HUES6 (cell line): ENCODE results near the gene FBXO47.

Source experiments
- H3K27ac ChIP-seq: 2 replicates; pipeline ENCODE4 v1.7.0; 2013; ENCODE audit warnings: low read depth, mild to moderate bottlenecking, low read length, inconsistent platforms
- H3K27me3 ChIP-seq: 2 replicates; pipeline ENCODE4 v1.6.1; 2013; ENCODE audit warnings: low read length; ENCODE audit not compliant: control insufficient read depth, insufficient read depth
- H3K36me3 ChIP-seq: 2 replicates; pipeline ENCODE4 v1.6.1; 2013; ENCODE audit warnings: low read length; ENCODE audit not compliant: control insufficient read depth, insufficient read depth
- H3K4me1 ChIP-seq: 2 replicates; pipeline ENCODE4 v1.6.1; 2013; ENCODE audit warnings: low read length; ENCODE audit not compliant: control insufficient read depth, insufficient read depth
- H3K4me3 ChIP-seq: 2 replicates; pipeline ENCODE4 v1.5.1; 2013; ENCODE audit warnings: low read depth, low read length
- H3K9ac ChIP-seq: one replicate; pipeline ENCODE4 v1.6.1; 2013; ENCODE audit warnings: mild to moderate bottlenecking, low read length
- H3K9me3 ChIP-seq: 2 replicates; pipeline ENCODE4 v1.6.1; 2013; ENCODE audit warnings: low read depth, low read length; ENCODE audit not compliant: control insufficient read depth, insufficient read depth

Gene FBXO47

DNA sequence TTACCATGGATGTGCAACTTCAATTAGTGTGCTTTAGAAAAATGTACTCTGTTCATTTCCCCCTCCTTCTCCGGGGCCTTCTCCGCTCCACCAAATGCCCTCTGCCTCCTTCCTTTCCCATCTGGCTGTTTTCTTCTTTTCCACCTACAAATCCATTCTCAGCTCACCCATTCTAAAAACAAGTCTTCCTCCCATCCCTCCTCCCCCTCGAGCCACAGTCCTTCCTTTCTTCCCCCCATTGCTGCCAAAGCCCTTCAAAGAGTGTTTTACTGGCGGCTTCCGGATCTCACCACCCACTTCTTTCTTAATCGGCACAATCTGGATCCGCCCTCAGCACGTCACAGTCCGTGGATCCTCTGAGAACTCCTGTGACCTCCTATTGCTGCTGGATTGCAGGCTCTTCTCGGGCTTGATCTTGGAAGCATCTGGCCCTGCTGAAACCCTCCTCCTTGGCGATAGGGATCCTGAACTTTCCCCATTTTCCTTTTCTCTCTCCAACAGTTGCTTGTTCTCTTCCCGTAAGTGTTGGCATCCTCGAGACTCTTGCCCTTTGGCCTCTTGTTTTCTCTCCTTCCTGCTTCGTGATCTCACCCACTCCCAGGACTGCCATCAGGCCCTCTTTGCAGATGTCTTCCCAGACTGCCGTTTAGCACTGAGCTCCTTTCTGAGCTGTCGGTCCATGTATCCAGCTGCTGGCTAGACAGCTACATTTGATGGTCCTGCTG, 36.0 kb upstream of the FBXO47 start:
- H3K27ac ChIP-seq = no peak overlapping the region
- no peak overlapping the region for H3K9ac ChIP-seq
- H3K9me3 ChIP-seq = 0 out of 2 replicates have a peak, but pooled peaks cover under 1% of the 10 kb centered on the region
- H3K4me3 ChIP-seq = no peak overlapping the region
- H3K27me3 ChIP-seq = no peaks in the 10 kb centered on the region
- no peaks in the 10 kb centered on the region for H3K36me3 ChIP-seq
- peaks cover 7% of the 10 kb centered on the region for H3K4me1 ChIP-seq

DNA sequence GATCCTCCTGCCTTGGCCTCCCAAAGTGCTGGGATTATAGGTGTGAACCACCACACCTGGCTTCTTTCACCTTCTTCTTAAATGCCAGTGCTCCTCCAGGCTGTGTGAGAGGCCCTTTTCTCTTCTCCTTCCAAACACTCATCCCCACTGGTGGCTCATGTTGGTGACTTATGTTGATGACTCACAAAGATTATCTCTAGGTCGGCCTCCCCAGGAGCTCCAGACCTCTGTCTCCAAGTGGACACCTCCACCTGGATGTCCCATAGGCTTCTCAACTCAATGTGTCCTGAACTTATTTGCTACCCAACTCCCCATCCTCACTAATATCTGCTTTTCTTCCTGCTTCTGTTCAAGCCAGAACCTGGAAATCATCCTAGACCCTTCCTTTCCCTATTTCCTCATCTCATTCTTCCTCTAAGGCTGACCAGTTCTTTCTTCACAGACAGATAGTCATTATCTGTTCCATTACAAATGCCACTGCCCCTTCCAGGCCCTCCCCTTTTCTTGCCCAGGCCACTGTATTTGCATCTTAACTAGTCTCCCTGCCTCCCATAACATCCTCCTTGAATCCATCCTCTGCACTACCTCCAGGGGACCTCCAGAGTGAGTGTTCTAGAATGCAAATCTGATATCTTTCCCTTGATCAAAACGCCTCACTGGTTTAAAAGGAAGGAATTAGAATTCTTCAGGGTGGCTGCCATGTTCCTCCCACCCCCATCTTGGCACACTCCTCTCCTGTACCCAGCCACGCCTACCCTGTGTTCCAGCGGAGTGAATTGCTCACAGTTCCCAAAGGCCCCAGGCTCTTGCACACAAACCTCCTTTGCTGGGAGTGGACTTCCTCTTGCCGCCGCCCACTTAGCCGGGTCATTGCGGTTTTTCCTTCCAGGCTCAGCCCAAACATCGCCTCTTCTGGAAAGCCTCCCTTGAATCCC, 34.8 kb upstream of the FBXO47 start:
- Histone ChIP-seq H3K27ac (no peak overlapping the region), H3K27me3 (no peaks in the 10 kb centered on the region), H3K9me3 (peaks cover 9% of the 10 kb centered on the region), H3K4me1 (peaks cover 7% of the 10 kb centered on the region), H3K36me3 (no peaks in the 10 kb centered on the region), H3K9ac (no peak overlapping the region), H3K4me3 (no peak overlapping the region)

DNA sequence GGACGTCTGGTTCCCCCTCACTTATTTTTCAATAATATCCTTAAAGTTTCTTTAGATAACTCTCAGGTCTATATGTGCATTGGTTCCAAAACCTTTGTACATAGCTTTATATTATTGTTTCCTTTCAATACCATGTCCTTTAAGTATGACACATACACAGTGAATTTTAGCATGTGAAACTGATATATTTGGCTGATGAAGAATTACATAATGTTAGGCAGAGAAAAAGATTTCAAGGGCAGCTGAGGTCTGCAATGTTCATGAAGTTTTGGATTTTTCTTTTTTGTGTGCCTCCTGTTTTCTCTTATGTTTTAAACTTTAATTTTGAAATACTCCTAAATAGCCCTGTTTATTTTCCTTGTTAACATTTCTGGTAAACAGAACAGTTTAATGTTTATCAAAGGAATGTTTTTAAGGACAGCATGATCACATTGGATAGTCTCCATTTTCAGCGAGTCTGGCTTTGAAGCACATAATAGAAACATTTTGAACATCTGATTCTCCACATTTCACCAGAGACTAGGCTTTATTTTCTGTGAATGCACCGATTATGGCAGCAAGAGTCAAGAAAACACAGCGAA, 32.9 kb upstream of the FBXO47 start:
- H3K4me3 ChIP-seq = no peak overlapping the region
- peaks cover 7% of the 10 kb centered on the region for H3K4me1 ChIP-seq
- no peaks in the 10 kb centered on the region for H3K36me3 ChIP-seq
- H3K9me3 ChIP-seq = peaks cover 18% of the 10 kb centered on the region
- no peak overlapping the region for H3K9ac ChIP-seq
- H3K27me3 ChIP-seq = no peaks in the 10 kb centered on the region
- H3K27ac ChIP-seq = no peak overlapping the region

DNA sequence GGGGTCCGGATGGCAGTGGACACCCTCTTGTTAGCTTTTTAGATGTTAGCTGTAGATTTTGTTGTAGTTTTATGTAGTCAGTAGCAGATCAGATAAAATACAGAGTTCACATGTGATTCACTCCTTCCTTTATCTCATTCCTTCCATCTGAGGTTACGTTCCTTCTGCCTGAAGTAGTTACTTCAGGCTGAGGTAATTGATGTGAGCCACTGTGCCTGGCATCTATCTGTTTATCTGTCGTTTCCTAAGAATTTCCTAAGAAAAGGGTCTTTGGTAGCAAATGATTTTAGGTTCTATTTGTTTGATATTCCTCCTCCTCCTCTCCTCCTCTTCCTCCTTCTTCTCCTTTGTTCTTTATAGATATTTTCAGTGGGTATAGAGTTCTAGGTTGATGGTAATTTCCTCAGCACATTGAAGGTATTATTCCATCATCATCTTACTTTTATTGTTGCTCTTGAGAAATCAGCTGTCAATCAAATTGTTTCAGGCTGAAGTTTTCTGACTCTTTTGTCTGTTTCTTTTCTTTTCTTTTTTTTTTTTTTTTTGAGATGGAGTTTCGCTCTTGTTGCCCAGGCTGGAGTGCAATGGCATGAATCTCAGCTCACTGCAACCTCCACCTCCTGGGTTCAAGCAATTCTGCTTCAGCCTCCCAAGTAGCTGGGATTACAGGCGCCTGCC, 29.6 kb upstream of the FBXO47 start:
- H3K4me1 ChIP-seq = no peaks in the 10 kb centered on the region
- H3K27ac ChIP-seq = no peak overlapping the region
- no peak overlapping the region for H3K4me3 ChIP-seq
- no peaks in the 10 kb centered on the region for H3K27me3 ChIP-seq
- H3K36me3 ChIP-seq = no peaks in the 10 kb centered on the region
- H3K9me3 ChIP-seq = peaks cover 18% of the 10 kb centered on the region
- no peak overlapping the region for H3K9ac ChIP-seq

DNA sequence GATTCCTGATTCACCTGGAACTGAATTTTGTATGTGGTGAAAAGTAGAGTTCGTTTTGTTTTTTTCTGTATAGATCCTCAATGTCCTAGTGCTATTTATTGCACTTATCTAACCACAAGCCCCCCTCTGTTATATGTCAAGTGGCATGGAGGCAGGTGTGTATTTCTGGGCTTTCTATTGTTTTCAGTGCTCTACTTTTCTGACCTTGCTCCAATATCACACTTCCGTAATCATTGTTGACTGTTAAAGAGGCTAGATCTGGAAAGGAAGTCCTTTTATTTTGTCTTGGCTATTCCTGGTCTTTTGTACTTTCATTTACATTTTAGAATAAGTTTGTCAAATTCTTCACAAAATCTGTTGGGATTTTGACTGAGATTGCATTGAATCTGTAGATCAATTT, 26.8 kb upstream of the FBXO47 start:
- no peak overlapping the region for H3K9ac ChIP-seq
- H3K4me3 ChIP-seq = no peak overlapping the region
- peaks cover 18% of the 10 kb centered on the region for H3K9me3 ChIP-seq
- no peaks in the 10 kb centered on the region for H3K4me1 ChIP-seq
- H3K27ac ChIP-seq = no peak overlapping the region
- H3K36me3 ChIP-seq = no peaks in the 10 kb centered on the region
- no peaks in the 10 kb centered on the region for H3K27me3 ChIP-seq

DNA sequence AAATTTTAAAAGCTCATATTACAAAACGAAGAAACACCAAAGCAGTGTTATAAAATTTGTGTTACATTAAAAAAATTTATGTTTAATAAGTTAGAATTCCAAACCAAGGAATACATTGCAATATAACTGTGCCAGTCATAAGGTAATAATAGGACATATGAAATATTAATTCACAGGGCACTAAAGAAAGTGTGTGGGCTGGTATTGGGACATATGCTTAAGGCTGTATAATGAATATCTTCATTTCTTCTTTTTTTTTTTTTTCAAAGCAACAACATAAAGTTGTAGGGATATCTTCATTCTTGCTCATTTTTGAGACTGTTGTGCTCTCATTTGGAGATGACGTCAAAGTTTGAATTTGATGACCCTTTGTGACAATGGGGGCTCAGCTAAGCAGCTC, 17.5 kb upstream of the FBXO47 start:
- no peaks in the 10 kb centered on the region for H3K9me3 ChIP-seq
- no peak overlapping the region for H3K27ac ChIP-seq
- H3K4me3 ChIP-seq = no peak overlapping the region
- H3K36me3 ChIP-seq = no peaks in the 10 kb centered on the region
- H3K27me3 ChIP-seq = no peaks in the 10 kb centered on the region
- no peak overlapping the region for H3K9ac ChIP-seq
- no peaks in the 10 kb centered on the region for H3K4me1 ChIP-seq

DNA sequence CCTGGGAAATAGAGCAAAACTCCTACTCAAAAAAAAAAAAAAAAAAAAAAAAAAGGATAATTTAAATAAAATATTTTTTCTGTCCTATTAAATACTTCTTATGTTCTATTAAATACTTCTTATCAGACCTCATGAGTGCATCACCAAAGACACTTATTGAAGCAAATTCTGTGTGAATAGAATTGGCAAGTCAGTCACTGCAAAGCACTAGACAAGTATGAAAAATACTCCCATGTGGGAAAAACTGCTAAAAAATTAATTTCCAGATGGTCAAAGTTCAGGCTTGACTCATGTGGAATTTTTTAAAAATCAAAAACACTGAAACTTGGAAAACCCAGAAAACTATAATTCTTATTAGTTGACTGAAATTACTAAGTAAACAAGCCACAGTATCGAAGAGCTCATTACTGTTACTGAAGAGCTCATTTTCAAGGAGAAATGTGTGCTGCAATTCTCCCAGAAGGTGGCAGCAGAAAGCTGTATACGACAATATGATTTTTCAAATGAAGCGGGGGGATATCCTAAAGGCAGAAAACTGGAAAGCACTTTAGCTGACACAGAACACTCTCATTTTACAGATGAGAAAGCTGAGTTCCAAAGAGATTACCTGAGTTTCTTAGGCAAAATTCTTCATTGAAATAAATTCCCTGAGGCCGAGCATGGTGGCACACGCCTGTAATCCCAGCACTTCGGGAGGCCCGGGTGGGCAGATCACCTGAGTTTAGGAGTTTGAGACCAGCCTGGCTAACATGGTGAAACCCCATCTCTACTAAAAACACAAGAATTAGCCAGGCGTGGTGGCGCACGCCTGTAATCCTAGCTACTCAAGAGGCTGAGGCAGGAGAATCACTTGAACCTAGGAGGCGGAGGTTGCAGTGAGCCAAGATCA, 15.9 kb upstream of the FBXO47 start:
- no peaks in the 10 kb centered on the region for H3K27me3 ChIP-seq
- no peak overlapping the region for H3K27ac ChIP-seq
- H3K36me3 ChIP-seq = no peaks in the 10 kb centered on the region
- no peak overlapping the region for H3K4me3 ChIP-seq
- H3K4me1 ChIP-seq = no peaks in the 10 kb centered on the region
- no peak overlapping the region for H3K9ac ChIP-seq
- no peaks in the 10 kb centered on the region for H3K9me3 ChIP-seq

DNA sequence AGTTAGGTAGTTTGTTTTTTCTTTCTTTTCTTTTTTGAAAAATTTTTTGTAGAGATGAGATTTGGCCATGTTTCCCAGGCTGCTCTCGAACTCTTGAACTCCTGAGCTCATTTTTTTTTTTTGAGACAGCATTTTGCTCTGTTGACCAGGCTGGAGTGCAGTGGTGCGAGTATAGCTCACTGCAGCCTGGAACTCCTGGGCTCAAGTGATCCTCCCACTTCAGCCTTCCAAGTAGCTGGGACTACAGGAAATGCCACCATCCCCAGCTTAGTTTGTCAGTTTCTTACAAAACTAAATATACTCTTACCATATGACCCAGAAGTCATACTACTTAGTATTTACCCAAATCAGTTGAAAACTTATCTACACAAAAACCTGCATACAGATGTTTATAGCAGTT, 14.4 kb upstream of the FBXO47 start:
- Histone ChIP-seq H3K4me3 (no peak overlapping the region), H3K36me3 (no peaks in the 10 kb centered on the region), H3K9ac (no peak overlapping the region), H3K4me1 (no peaks in the 10 kb centered on the region), H3K27ac (no peak overlapping the region), H3K27me3 (no peaks in the 10 kb centered on the region), H3K9me3 (no peaks in the 10 kb centered on the region)

DNA sequence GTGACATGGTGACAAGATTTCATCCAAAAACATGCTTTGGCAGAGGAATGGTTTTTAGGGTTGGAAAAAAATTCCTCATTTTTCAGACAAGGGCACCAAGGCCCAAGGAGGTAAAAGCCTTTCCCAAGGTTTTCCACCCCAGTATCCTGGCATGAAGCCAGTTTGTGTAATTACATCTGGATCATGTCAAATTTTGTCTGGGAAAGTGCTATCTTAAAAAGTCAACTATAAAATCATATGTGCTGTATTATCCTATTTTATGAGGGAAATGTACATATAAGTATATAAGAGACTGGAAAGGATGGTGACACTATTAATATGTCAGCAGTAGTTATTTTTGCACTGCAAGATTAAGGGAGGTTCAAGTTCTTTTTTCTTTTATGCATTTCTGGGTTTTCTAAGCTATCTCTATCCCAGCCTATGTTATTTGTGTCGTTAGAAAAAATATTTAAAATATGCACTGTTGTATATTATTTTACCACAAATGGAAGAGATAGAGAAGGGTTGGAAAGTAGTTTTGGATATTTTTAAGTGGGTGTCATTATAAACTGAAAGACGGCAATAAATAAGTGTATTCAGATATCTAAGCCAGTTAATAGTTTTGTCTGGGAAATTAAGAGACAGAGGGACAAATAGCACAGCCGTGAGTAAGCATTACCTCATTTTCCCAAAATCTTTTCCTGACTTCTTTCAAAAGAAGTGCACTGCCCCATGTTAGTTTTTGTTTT, 13.5 kb upstream of the FBXO47 start:
- Histone ChIP-seq H3K36me3 (no peaks in the 10 kb centered on the region), H3K27ac (no peak overlapping the region), H3K4me1 (no peaks in the 10 kb centered on the region), H3K9me3 (no peaks in the 10 kb centered on the region), H3K4me3 (no peak overlapping the region), H3K27me3 (no peaks in the 10 kb centered on the region), H3K9ac (no peak overlapping the region)

DNA sequence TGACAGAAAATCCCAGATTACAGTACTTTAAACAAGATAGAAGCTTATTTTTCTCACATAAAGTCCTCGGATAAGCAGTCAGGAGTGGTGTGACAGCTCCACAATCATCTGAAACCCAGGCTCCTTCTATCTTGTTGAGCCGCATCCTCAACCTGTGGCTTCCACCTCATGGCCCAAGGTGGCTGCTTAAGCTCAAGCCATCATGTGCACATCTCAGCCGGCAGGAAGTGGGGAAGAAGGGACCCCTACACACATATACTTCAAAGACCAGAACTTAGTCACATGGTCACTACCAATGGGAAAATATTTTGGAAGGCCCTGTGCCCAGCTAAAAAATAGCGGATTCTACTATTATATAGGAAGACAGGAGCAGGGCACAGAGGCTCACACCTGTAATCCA, 11.0 kb upstream of the FBXO47 start:
- Histone ChIP-seq H3K36me3 (no peaks in the 10 kb centered on the region), H3K27me3 (no peaks in the 10 kb centered on the region), H3K9me3 (no peaks in the 10 kb centered on the region), H3K27ac (no peak overlapping the region), H3K4me1 (no peaks in the 10 kb centered on the region), H3K9ac (no peak overlapping the region), H3K4me3 (no peak overlapping the region)
